GM10248 (cell line): ENCODE data around the gene FHIT.

Source experiments
- CTCF ChIA-PET: fragments of 300-600 bp; sonication (Branson Sonifier 250); formaldehyde crosslinking; extraction: SDS; loops from one replicate; lab custom pipeline; 2021; ENCODE audit warnings: antibody characterized with exemption; lab: Yijun Ruan, JAX
- POLR2A ChIA-PET: fragments of 350-650 bp; sonication (Branson Sonifier 250); formaldehyde crosslinking; extraction: SDS; loops from one replicate; lab custom pipeline; 2020; ENCODE audit warnings: antibody characterized with exemption; lab: Yijun Ruan, JAX
- DNase-seq: peaks from one replicate; pipeline ENCODE4 v3.0.0; 2012; ENCODE audit errors: extremely low spot score
- CTCF ChIP-seq: IDR thresholded peaks from 2 replicates; pipeline ENCODE4 v1.5.1; 2012; ENCODE audit warnings: mild to moderate bottlenecking, low read depth; ENCODE audit errors: extremely low read depth, missing control alignments, control extremely low read depth

FHIT gene

GRCh38 chr3:60216462-60217075 is 1034.7 kb downstream of the FHIT start:
- ChIA-PET POLR2A (no interaction called here), CTCF (interaction anchor here (0.9 to 1.7 kb wide), 2 partner anchors 26 to 207 kb away, joined by 3 to 5 read pairs; no protein-coding TSS in a partner anchor)
- no peak for TF ChIP-seq CTCF
- no peak for DNase-seq

- no peak for TF ChIP-seq CTCF
- DNase-seq = no peak
- ChIA-PET POLR2A (no interaction called here), CTCF (interaction anchor here (1.7 kb wide), 1 partner anchor 26 kb away, joined by 5 read pairs; no protein-coding TSS in a partner anchor)
These were observed 1035.3 kb downstream of the FHIT start for GRCh38 chr3:60215946-60216345.

- TF ChIP-seq CTCF = no peak
- POLR2A ChIA-PET = no interaction called here
- CTCF ChIA-PET = interaction anchor here (0.8 to 1.1 kb wide), 2 partner anchors 10 kb away, joined by 3 read pairs; no protein-coding TSS in a partner anchor
- no peak for DNase-seq
These were observed 1043.3 kb downstream of the FHIT start for GRCh38 chr3:60207905-60208304.

- POLR2A ChIA-PET = no interaction called here
- CTCF ChIA-PET = no interaction called here
- DNase-seq = no peak
- TF ChIP-seq CTCF = no peak
These were observed 1045.0 kb downstream of the FHIT start for GRCh38 chr3:60206206-60206605.

- POLR2A ChIA-PET = no interaction called here
- DNase-seq = no peak
- TF ChIP-seq CTCF = no peak
- CTCF ChIA-PET = interaction anchor here (1.0 to 1.6 kb wide), 2 partner anchors 10 to 12 kb away, joined by 4 to 6 read pairs; no protein-coding TSS in a partner anchor
These were observed 1049.1 kb downstream of the FHIT start for GRCh38 chr3:60202052-60202726.

GRCh38 chr3:60199306-60199705 is 1051.9 kb downstream of the FHIT start:
- TF ChIP-seq CTCF = no peak
- CTCF ChIA-PET = no interaction called here
- POLR2A ChIA-PET = no interaction called here
- no peak for DNase-seq
